ENCODE results near the gene NAGLU. TPM values are rescaled to one million over a fixed set of nuclear protein-coding genes. Genes with fewer than 3 reads are reported as not detected.

Gene NAGLU
- polyA plus RNA-seq, 2 of the 4 experiments (the other 2 are of a cell fraction) = 17.8 to 34.5 TPM

DNA sequence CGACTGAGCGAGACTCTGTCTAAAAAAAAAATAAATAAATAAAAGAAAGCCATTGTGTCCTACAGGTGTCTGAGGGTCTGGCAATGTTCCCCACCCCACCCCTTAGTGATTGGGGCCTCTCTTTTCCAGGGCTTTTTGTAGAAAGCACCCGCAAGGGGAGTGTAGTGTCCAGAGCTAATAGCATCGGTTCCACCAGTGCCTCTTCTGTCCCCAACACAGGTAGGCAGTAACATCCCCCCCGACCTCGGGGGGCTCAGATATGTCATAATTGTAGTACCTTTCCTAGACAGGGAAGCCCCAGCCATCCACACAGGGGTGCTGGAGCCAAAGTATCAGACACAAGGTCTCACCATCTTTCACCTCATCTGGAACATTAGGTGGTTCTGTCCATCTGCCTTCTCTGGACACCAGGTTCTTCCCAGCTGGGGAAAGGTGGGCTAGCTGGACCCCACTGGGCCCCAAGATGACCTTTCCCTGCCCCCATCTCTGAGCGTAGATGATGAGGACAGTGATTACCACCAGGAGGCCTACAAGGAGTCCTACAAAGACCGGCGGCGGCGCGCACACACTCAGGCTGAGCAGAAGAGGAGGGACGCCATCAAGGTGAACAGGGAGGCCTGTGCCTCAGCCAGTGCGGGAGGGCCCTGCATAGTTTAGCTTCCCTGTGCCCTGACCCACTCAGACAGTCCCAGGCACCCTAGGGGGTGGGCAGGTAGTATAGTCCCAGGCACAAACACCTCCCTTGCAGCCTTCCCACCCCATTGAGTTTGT lies 32.5 kb downstream of the NAGLU start:
- WGBS (ENCODE audit: missing lambda C conversion rate) = 89% methylated on average over 14 of the region's 14 CpGs
- Histone ChIP-seq H3K4me1 (peaks cover 25% of the 10 kb centered on the region), H3K4me3 (no peak overlapping the region), H3K4me2 (peak overlapping the region; percentile 85; the same call in 2 of the 3 replicates), H3K9me3 (no peaks in the 10 kb centered on the region), H3K27ac (no peak overlapping the region)
- FAIRE-seq (no peak), ATAC-seq (no peak), DNase-seq (ENCODE audit: low read depth in 1 of 2, low spot score in 1 of 2) (no peak)
- CTCF ChIA-PET = interaction anchor here (0.6 to 9.3 kb wide), 10 partner anchors 10 to 549 kb away, joined by 3 to 120 read pairs (median 4); partner anchors contain the start of genes BECN1, PSMC3IP, RETREG3 and TUBG1
- TF ChIP-seq JUNB (IDR thresholded peaks at IDR 0.05) (no peak), NR3C1 (IDR thresholded peaks at IDR 0.05) (no peak), CTCF (IDR thresholded peaks at IDR 0.05) (no peak), MYC (IDR thresholded peaks at IDR 0.05; ENCODE audit: borderline replicate concordance, low read length) (no peak)
- TF ChIP-seq, protein P1, sequence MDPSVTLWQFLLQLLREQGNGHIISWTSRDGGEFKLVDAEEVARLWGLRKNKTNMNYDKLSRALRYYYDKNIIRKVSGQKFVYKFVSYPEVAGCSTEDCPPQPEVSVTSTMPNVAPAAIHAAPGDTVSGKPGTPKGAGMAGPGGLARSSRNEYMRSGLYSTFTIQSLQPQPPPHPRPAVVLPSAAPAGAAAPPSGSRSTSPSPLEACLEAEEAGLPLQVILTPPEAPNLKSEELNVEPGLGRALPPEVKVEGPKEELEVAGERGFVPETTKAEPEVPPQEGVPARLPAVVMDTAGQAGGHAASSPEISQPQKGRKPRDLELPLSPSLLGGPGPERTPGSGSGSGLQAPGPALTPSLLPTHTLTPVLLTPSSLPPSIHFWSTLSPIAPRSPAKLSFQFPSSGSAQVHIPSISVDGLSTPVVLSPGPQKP (IDR thresholded peaks at IDR 0.05; ENCODE audit: low read depth, low read length) = no peak
- POLR2A ChIA-PET = interaction anchor here (3.5 kb wide), 1 partner anchor 8 kb away, joined by 17 read pairs; the partner anchor contains the start of gene PSMC3IP

DNA sequence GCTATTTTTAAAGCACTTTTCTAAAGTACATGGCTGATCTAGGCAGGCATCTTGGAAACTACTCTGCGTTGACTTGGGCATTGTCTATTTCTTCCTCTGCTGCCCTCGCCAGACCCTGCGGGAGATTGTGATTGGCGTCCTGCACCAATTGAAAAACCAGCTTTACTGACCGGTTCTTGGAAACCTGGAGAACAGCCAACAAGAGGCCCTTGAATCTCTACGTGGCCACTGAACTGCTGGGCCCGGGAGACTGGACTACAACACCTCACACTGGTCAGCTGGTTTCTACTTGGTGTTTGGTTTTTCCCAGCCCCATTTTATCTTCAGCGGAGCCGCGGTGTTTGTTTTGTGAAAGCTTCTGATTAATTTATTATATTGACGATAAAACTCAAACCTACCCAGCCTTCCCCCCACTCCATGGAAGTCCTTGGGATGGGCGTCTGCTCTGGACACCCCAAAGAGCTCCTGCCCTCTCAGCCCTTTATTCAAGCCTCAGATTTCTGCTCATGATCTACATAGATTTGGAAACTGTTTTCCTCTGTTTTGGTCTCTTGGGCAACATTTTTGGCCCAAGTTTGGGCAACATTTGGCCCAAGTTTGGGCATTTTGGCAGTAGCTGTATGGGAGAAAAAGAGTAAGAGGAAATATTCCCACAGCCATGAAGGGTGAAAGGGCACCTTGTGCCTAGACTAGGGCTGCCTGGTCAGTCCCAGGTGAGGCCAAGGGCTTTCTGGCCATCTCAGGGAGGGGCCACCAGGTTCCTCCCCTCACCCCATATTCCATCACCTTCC lies 35.6 kb downstream of the NAGLU start:
- H3K9me3 ChIP-seq = no peaks in the 10 kb centered on the region
- H3K4me2 ChIP-seq = no peak overlapping the region
- POLR2A ChIA-PET = no interaction called here
- H3K4me1 ChIP-seq = peaks cover 21% of the 10 kb centered on the region
- FAIRE-seq (no peak), DNase-seq (ENCODE audit: low read depth in 1 of 2, low spot score in 1 of 2) (no peak), ATAC-seq (no peak)
- H3K4me3 ChIP-seq = no peak overlapping the region
- WGBS (ENCODE audit: missing lambda C conversion rate) = 88% methylated on average over 12 of the region's 12 CpGs
- TF ChIP-seq ESRRA (IDR thresholded peaks at IDR 0.05; ENCODE audit: borderline replicate concordance, low read length) = no peak
- no peak for TF ChIP-seq HOXA7 (CRISPR knock-in tag; IDR thresholded peaks at IDR 0.05)
- TF ChIP-seq ZSCAN20 (CRISPR knock-in tag; IDR thresholded peaks at IDR 0.05) = no peak
- H3K27ac ChIP-seq = no peak overlapping the region
- CTCF ChIA-PET = interaction anchor here (0.8 to 4.4 kb wide), 7 partner anchors 9 to 239 kb away, joined by 3 to 21 read pairs (median 3); no protein-coding TSS in a partner anchor

- ATAC-seq (no peak), DNase-seq (ENCODE audit: low read depth in 1 of 2, low spot score in 1 of 2) (no peak), FAIRE-seq (no peak)
- H3K4me1 ChIP-seq = peaks cover 20% of the 10 kb centered on the region
- 78% methylated on average over 4 of the region's 4 CpGs for WGBS (ENCODE audit: missing lambda C conversion rate)
- H3K4me3 ChIP-seq = no peak overlapping the region
- no peak overlapping the region for H3K4me2 ChIP-seq
- ChIA-PET POLR2A (no interaction called here), CTCF (interaction anchor here (1.0 to 15.8 kb wide), 7 partner anchors 9 to 270 kb away, joined by 3 to 394 read pairs (median 4); partner anchors contain the start of genes CCR10 and PLEKHH3)
- peak overlapping the region in 1 of 2 experiments; percentile 13; a peak in 2 of 6 replicates for H3K27ac ChIP-seq
- H3K9me3 ChIP-seq = no peaks in the 10 kb centered on the region
- TF ChIP-seq CTCF (IDR thresholded peaks at IDR 0.05) (no peak), GATA3 (IDR thresholded peaks at IDR 0.05; ENCODE audit: borderline replicate concordance) (no peak), MYC (IDR thresholded peaks at IDR 0.05; ENCODE audit: borderline replicate concordance, low read length) (no peak), TP53 (CRISPR knock-in tag; IDR thresholded peaks at IDR 0.05) (no peak), HOXB13 (CRISPR knock-in tag; IDR thresholded peaks at IDR 0.05; ENCODE audit: low read depth) (no peak), HEYL (CRISPR knock-in tag; IDR thresholded peaks at IDR 0.05) (no peak), JUN (IDR thresholded peaks at IDR 0.05) (no peak), CEBPB (IDR thresholded peaks at IDR 0.05) (no peak), HOXB5 (CRISPR knock-in tag; IDR thresholded peaks at IDR 0.05) (no peak), CBX2 (IDR thresholded peaks at IDR 0.05; ENCODE audit: borderline replicate concordance, low read depth) (no peak), PBX3 (IDR thresholded peaks at IDR 0.05) (no peak), KDM1A (IDR thresholded peaks at IDR 0.05; ENCODE audit: low read depth) (no peak), FOSB (CRISPR knock-in tag; IDR thresholded peaks at IDR 0.05) (no peak), POLR2AphosphoS2 (conservative IDR thresholded peaks at IDR 0.05; ENCODE audit: low read length) (no peak), HMGXB4 (CRISPR knock-in tag; IDR thresholded peaks at IDR 0.05; ENCODE audit: borderline replicate concordance) (no peak)
- TF ChIP-seq, protein P2, sequence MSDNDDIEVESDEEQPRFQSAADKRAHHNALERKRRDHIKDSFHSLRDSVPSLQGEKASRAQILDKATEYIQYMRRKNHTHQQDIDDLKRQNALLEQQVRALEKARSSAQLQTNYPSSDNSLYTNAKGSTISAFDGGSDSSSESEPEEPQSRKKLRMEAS (IDR thresholded peaks at IDR 0.05) = no peak
Observed at GRCh38 chr17:42573095-42573494, 37.1 kb downstream of the NAGLU start.

All from A549 (cell line).